A549 (cell line): Measurements from ENCODE around the gene ENOPH1. TPM values are rescaled to one million over a fixed set of nuclear protein-coding genes. Genes with fewer than 3 reads are reported as not detected.
"Not testable (repeated sequence)": the region's sequence is repeated elsewhere in the genome, so short reads cannot be mapped to it uniquely, and the experiment has no call there.

ENCODE experiments used
- ATAC-seq, 2 experiments: fragments of 200-7000 bp in 1 of 2; fragments of >200 bp in 1 of 2; cut with Nextera tagmentation in 1 of 2; cut with Tn5 transposase in 1 of 2; 3 replicates each; pipeline versions ENCODE4 v1.8.0 to v1.9.1; 2018 to 2020; ENCODE audit warnings: mild to moderate bottlenecking in 1 of 2, moderate library complexity in 1 of 2
- CTCF ChIA-PET: fragments of 300-600 bp; sonication (Branson Sonifier 250); formaldehyde crosslinking; extraction: SDS; loops from one replicate; lab custom pipeline; 2021; ENCODE audit warnings: antibody characterized with exemption, inconsistent platforms; lab: Yijun Ruan, JAX
- POLR2A ChIA-PET: fragments of 350-600 bp; formaldehyde crosslinking; extraction: SDS; loops from one replicate; lab custom pipeline; 2021; ENCODE audit warnings: antibody characterized with exemption, inconsistent platforms; lab: Yijun Ruan, JAX
- DNase-seq, 2 experiments: peaks; one replicate each; pipeline versions ENCODE4 v3.0.0 to v3.0.0-alpha.2; 2011 to 2016; ENCODE audit warnings: low read depth in 1 of 2, low spot score in 1 of 2
- FAIRE-seq: peaks from 2 replicates; lab custom pipeline; 2011; peaks lifted over from hg19 to GRCh38; lab: Jason Lieb, UNC
- H3K27ac ChIP-seq, 2 experiments: fragments of >200 bp; sonication (Bioruptor Twin); formaldehyde crosslinking; 3 replicates each; pipeline ENCODE4 v1.5.1; 2016 to 2017
- H3K4me1 ChIP-seq: fragments of >200 bp; sonication (Bioruptor Twin); formaldehyde crosslinking; 3 replicates; pipeline ENCODE4 v1.6.1; 2016
- H3K4me2 ChIP-seq: fragments of >200 bp; sonication (Bioruptor Twin); formaldehyde crosslinking; 3 replicates; pipeline ENCODE4 v1.6.1; 2016
- H3K4me3 ChIP-seq: fragments of >200 bp; sonication (Bioruptor Twin); formaldehyde crosslinking; 3 replicates; pipeline ENCODE4 v1.5.1; 2016
- H3K9me3 ChIP-seq: fragments of >200 bp; sonication (Bioruptor Twin); formaldehyde crosslinking; 3 replicates; pipeline ENCODE4 v1.6.1; 2016
- CEBPB ChIP-seq, 2 experiments: fragments of >200 bp in 1 of 2; sonication (Bioruptor Twin) in 1 of 2; formaldehyde crosslinking in 1 of 2; IDR thresholded peaks; 2 replicates each; pipeline ENCODE4 v1.6.1; 2012 to 2016
- CHD4 ChIP-seq: fragments of 200-600 bp; sonication (generic); IDR thresholded peaks from 2 replicates; pipeline ENCODE4 v1.6.1; 2016; ENCODE audit warnings: antibody characterized with exemption, mild to moderate bottlenecking, borderline replicate concordance
- EHF ChIP-seq: fragments of 250-450 bp; sonication (Bioruptor Pico); IDR thresholded peaks from 2 replicates; pipeline ENCODE4 v1.5.0; 2020; ENCODE audit warnings: mild to moderate bottlenecking
- EHMT2 ChIP-seq: fragments of 200-600 bp; sonication (generic); IDR thresholded peaks from 2 replicates; pipeline ENCODE4 v1.6.1; 2016; ENCODE audit warnings: antibody characterized with exemption, low read depth, mild to moderate bottlenecking, moderate library complexity
- FOSB ChIP-seq: fragments of 250-450 bp; sonication (Bioruptor Pico); IDR thresholded peaks from 2 replicates; pipeline ENCODE4 v1.5.0; 2020; ENCODE audit warnings: mild to moderate bottlenecking, moderate library complexity
- FOSL2 ChIP-seq, 2 experiments: fragments of 450-650 bp in 1 of 2; fragments of >200 bp in 1 of 2; sonication (Bioruptor Twin) in 1 of 2; formaldehyde crosslinking; IDR thresholded peaks; 2 replicates each; pipeline versions ENCODE4 v1.5.0 to v1.6.1; 2016 to 2020; ENCODE audit warnings: mild to moderate bottlenecking in 1 of 2, moderate library complexity in 1 of 2
- HOXB5 ChIP-seq: fragments of 250-450 bp; sonication (Bioruptor Pico); IDR thresholded peaks from 2 replicates; pipeline ENCODE4 v1.5.0; 2020; ENCODE audit warnings: mild to moderate bottlenecking, moderate library complexity
- JUN ChIP-seq, 2 experiments: fragments of >200 bp; sonication (Bioruptor Twin); formaldehyde crosslinking; IDR thresholded peaks; 2 replicates in 1 of 2; 3 replicates in 1 of 2; pipeline ENCODE4 v1.6.1; 2016 to 2017
- JUNB ChIP-seq: fragments of >200 bp; sonication (Bioruptor Twin); formaldehyde crosslinking; IDR thresholded peaks from 2 replicates; pipeline ENCODE4 v1.6.1; 2016
- KDM1A ChIP-seq: fragments of 200-600 bp; sonication (generic); IDR thresholded peaks from 2 replicates; pipeline ENCODE4 v1.6.1; 2016; ENCODE audit warnings: low read depth, mild to moderate bottlenecking
- KDM5A ChIP-seq: fragments of 200-600 bp; sonication (generic); IDR thresholded peaks from 2 replicates; pipeline ENCODE4 v1.6.1; 2016; ENCODE audit warnings: antibody characterized with exemption, mild to moderate bottlenecking
- MAFK ChIP-seq: fragments of 450-650 bp; IDR thresholded peaks from 2 replicates; pipeline ENCODE4 v1.6.1; 2014; ENCODE audit not compliant: partially characterized antibody
- NFE2L2 ChIP-seq: fragments of 150-350 bp; conservative IDR thresholded peaks from 2 replicates; pipeline ENCODE4 v1.6.1; 2014; ENCODE audit warnings: low read length
- POLR2A ChIP-seq: IDR thresholded peaks from 2 replicates; pipeline ENCODE4 v1.6.1; 2012; ENCODE audit warnings: mild to moderate bottlenecking, low read length
- RCOR1 ChIP-seq: fragments of 150-350 bp; IDR thresholded peaks from 2 replicates; pipeline ENCODE4 v1.6.1; 2014; ENCODE audit warnings: antibody characterized with exemption, low read length, low read depth
- SREBF2 ChIP-seq: fragments of 450-650 bp; IDR thresholded peaks from 2 replicates; pipeline ENCODE4 v1.6.1; 2014; ENCODE audit warnings: mild to moderate bottlenecking, moderate library complexity
- TFCP2L1 ChIP-seq: fragments of 250-450 bp; sonication (Bioruptor Pico); IDR thresholded peaks from 2 replicates; pipeline ENCODE4 v1.5.0; 2021; ENCODE audit warnings: mild to moderate bottlenecking
- TP53 ChIP-seq: fragments of 250-450 bp; sonication (Bioruptor Pico); IDR thresholded peaks from 2 replicates; pipeline ENCODE4 v1.5.0; 2021; ENCODE audit warnings: mild to moderate bottlenecking, moderate library complexity
- ZC3H11A ChIP-seq: fragments of 450-650 bp; IDR thresholded peaks from 2 replicates; pipeline ENCODE4 v1.6.1; 2014; ENCODE audit warnings: antibody characterized with exemption, mild to moderate bottlenecking
- WGBS: methylation state at CpG from one replicate; pipeline ENCODE4 v1.1.6; 2017; ENCODE audit errors: missing lambda C conversion rate; 5-methylcytosine and 5-hydroxymethylcytosine counted together
- polyA plus RNA-seq, 4 experiments: library from polyadenylated mRNA; depleted of rRNA in 3 of 4; stranded (reverse); fragments of >200 nt; fragmentation: RNase III in 1 of 4; extraction: RNeasy Plus Mini Kit Qiagen cat#74134 plus additional on column Dnase treatment in 1 of 4; gene quantifications; 2 replicates in 3 of 4; 3 replicates in 1 of 4; pipeline ENCODE4 v1.2.3, GENCODE V29; 2011 to 2017
- TF ChIP-seq, protein P1 (sequence below): fragments of 450-650 bp; IDR thresholded peaks from 2 replicates; pipeline ENCODE4 v1.6.1; 2014; ENCODE audit warnings: antibody characterized with exemption
- TF ChIP-seq, protein P2 (sequence below): fragments of 250-450 bp; sonication (Bioruptor Pico); IDR thresholded peaks from 2 replicates; pipeline ENCODE4 v1.5.0; 2020; ENCODE audit warnings: low read depth, mild to moderate bottlenecking, moderate library complexity
- TF ChIP-seq, protein P3 (sequence below): fragments of 200-600 bp; sonication (generic); IDR thresholded peaks from 2 replicates; pipeline ENCODE4 v1.6.1; 2016; ENCODE audit warnings: antibody characterized with exemption, mild to moderate bottlenecking, moderate library complexity
- TF ChIP-seq, protein P4 (sequence below): fragments of >200 bp; sonication (Bioruptor Twin); formaldehyde crosslinking; IDR thresholded peaks from 2 replicates; pipeline ENCODE4 v1.6.1; 2016

ENOPH1 gene
- polyA plus RNA-seq, 2 of the 4 experiments (the other 2 are of a cell fraction) = 22.3 to 43.5 TPM

DNA sequence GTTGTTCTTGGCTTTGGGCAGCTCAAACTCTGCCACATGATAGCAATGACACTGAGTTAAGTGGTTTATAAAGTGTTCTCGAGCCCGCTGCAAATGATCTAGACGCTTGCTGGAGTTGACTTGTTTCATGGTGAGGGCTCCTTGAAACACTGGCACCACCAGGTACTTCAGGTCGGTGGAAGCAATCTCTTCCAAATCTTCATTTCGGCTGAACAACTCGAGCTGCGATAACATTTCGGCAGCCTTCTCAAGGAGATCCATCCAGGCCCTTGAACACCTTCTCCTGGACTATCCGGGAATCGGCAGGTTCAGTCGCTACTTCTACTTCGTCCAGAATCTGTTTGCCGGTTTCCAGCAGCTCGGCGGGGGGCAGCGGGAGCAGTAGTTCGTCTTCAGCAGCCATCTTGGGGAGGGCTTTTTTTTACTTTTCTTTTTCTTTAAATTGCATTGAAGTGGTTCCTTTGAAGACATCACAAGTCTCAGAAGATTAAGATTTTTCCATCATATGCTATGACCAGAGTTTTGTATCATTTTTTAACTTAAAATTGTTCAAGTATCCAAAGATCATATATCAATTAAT lies 28.1 kb upstream of the ENOPH1 start:
- H3K4me3 ChIP-seq = no peak overlapping the region
- H3K9me3 ChIP-seq = no peaks in the 10 kb centered on the region
- DNase-seq (no peak), FAIRE-seq (no peak), ATAC-seq (no peak)
- 93% methylated on average over 17 of the region's 17 CpGs for WGBS
- no peaks in the 10 kb centered on the region for H3K4me1 ChIP-seq
- no peak overlapping the region for H3K27ac ChIP-seq
- ChIA-PET POLR2A (no interaction called here), CTCF (no interaction called here)
- TF ChIP-seq JUNB (no peak), EHMT2 (no peak), CHD4 (no peak), SREBF2 (no peak)
- TF ChIP-seq, protein P1, sequence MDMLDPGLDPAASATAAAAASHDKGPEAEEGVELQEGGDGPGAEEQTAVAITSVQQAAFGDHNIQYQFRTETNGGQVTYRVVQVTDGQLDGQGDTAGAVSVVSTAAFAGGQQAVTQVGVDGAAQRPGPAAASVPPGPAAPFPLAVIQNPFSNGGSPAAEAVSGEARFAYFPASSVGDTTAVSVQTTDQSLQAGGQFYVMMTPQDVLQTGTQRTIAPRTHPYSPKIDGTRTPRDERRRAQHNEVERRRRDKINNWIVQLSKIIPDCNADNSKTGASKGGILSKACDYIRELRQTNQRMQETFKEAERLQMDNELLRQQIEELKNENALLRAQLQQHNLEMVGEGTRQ = no peak
- TF ChIP-seq, protein P2, sequence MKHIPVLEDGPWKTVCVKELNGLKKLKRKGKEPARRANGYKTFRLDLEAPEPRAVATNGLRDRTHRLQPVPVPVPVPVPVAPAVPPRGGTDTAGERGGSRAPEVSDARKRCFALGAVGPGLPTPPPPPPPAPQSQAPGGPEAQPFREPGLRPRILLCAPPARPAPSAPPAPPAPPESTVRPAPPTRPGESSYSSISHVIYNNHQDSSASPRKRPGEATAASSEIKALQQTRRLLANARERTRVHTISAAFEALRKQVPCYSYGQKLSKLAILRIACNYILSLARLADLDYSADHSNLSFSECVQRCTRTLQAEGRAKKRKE (CRISPR knock-in tag) = no peak
- H3K4me2 ChIP-seq = no peak overlapping the region

DNA sequence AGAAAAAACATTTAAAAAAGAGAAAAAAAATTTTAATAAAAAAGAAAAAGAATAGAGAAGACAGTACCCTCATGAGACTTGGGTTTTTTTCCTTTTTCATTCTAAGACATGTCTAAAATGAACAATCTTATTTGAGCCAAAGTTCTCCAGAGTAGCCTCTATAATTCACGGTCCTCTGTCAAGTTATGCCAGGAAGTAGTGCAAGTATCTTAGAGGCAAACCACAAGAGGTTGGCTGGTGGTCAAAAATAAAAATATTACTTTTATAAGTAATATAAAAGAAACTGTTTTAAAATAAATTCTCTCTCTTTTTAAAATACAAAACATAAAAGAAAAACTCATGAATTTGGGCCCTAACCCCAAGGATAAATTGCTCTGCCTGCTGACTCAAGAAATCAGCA lies 26.7 kb upstream of the ENOPH1 start:
- no peak for FAIRE-seq
- WGBS = 100% methylated on average over 1 of the region's 1 CpG
- no peak overlapping the region for H3K4me3 ChIP-seq
- H3K4me2 ChIP-seq = no peak overlapping the region
- no peaks in the 10 kb centered on the region for H3K4me1 ChIP-seq
- H3K9me3 ChIP-seq = no peaks in the 10 kb centered on the region
- POLR2A ChIA-PET = no interaction called here
- no peak overlapping the region for H3K27ac ChIP-seq
- DNase-seq = no peak
- TF ChIP-seq RCOR1 (no peak), KDM1A (no peak), JUN (IDR thresholded peaks at IDR 0.05) (no peak), JUNB (no peak), POLR2A (no peak), KDM5A (no peak), FOSB (CRISPR knock-in tag) (no peak), EHF (no peak), MAFK (no peak), CEBPB (IDR thresholded peaks at IDR 0.05) (no peak), HOXB5 (CRISPR knock-in tag) (no peak), TP53 (no peak), NFE2L2 (no peak), TFCP2L1 (CRISPR knock-in tag) (no peak), FOSL2 (IDR thresholded peaks at IDR 0.05) (no peak), FOSL2 (CRISPR knock-in tag; IDR thresholded peaks at IDR 0.05) (no peak), ZC3H11A (no peak)
- TF ChIP-seq, protein P3, sequence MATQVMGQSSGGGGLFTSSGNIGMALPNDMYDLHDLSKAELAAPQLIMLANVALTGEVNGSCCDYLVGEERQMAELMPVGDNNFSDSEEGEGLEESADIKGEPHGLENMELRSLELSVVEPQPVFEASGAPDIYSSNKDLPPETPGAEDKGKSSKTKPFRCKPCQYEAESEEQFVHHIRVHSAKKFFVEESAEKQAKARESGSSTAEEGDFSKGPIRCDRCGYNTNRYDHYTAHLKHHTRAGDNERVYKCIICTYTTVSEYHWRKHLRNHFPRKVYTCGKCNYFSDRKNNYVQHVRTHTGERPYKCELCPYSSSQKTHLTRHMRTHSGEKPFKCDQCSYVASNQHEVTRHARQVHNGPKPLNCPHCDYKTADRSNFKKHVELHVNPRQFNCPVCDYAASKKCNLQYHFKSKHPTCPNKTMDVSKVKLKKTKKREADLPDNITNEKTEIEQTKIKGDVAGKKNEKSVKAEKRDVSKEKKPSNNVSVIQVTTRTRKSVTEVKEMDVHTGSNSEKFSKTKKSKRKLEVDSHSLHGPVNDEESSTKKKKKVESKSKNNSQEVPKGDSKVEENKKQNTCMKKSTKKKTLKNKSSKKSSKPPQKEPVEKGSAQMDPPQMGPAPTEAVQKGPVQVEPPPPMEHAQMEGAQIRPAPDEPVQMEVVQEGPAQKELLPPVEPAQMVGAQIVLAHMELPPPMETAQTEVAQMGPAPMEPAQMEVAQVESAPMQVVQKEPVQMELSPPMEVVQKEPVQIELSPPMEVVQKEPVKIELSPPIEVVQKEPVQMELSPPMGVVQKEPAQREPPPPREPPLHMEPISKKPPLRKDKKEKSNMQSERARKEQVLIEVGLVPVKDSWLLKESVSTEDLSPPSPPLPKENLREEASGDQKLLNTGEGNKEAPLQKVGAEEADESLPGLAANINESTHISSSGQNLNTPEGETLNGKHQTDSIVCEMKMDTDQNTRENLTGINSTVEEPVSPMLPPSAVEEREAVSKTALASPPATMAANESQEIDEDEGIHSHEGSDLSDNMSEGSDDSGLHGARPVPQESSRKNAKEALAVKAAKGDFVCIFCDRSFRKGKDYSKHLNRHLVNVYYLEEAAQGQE = no peak
- TF ChIP-seq, protein P4, sequence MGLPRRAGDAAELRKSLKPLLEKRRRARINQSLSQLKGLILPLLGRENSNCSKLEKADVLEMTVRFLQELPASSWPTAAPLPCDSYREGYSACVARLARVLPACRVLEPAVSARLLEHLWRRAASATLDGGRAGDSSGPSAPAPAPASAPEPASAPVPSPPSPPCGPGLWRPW = no peak
- TF ChIP-seq, protein P2 (CRISPR knock-in tag) = no peak
- CTCF ChIA-PET = no interaction called here
- no peak for ATAC-seq

DNA sequence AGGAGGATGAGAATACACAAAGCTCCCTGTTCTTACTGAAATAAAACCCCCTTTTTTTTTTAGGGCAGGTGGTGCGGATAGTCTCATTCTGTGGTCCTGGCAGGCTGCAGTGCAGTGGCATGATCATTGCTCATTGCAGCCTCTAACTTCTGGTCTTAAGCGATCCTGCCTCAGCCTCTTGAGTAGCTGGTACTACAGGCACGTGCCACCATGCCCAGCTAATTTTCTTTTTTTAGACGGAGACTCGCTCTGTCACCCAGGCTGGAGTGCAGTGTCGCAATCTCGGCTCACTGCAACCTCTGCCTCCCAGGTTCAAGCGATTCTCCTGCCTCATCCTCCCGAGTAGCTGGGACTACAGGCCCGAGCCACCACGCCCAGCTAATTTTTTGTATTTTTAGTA lies 15.3 kb upstream of the ENOPH1 start:
- ATAC-seq, H3K4me3 ChIP-seq, H3K4me2 ChIP-seq, H3K27ac ChIP-seq, FAIRE-seq, DNase-seq, H3K9me3 ChIP-seq, H3K4me1 ChIP-seq: not testable (repeated sequence)
- POLR2A ChIA-PET = interaction anchor here (2.1 kb wide), 1 partner anchor 14 kb away, joined by 8 read pairs; no protein-coding TSS in a partner anchor
- CTCF ChIA-PET = interaction anchor here (1.6 kb wide), 1 partner anchor 34 kb away, joined by 3 read pairs; no protein-coding TSS in a partner anchor
- WGBS = 70% methylated on average over 11 of the region's 11 CpGs
